Astrocyte of the cerebellum (primary cell): ENCODE measurements around the gene NOVA2.

Experiments used
- DNase-seq: peaks from one replicate; pipeline ENCODE4 v3.0.0-alpha.2; 2011; ENCODE audit warnings: low read depth
- H3K4me3 ChIP-seq: 2 replicates; pipeline ENCODE4 v1.5.1; 2011; ENCODE audit warnings: mild to moderate bottlenecking, low read depth, low read length, moderate library complexity
- CTCF ChIP-seq: IDR thresholded peaks from 2 replicates; pipeline ENCODE4 v1.5.1; 2012; ENCODE audit warnings: low read length, low read depth, moderate library complexity, mild to moderate bottlenecking; ENCODE audit errors: missing control alignments
- in situ Hi-C: cut with HindIII; loops from 2 replicates; pipeline ENCODE4 v1.10.0; 2017; ENCODE audit warnings: low sequenced_read_pairs

The NOVA2 gene

DNA sequence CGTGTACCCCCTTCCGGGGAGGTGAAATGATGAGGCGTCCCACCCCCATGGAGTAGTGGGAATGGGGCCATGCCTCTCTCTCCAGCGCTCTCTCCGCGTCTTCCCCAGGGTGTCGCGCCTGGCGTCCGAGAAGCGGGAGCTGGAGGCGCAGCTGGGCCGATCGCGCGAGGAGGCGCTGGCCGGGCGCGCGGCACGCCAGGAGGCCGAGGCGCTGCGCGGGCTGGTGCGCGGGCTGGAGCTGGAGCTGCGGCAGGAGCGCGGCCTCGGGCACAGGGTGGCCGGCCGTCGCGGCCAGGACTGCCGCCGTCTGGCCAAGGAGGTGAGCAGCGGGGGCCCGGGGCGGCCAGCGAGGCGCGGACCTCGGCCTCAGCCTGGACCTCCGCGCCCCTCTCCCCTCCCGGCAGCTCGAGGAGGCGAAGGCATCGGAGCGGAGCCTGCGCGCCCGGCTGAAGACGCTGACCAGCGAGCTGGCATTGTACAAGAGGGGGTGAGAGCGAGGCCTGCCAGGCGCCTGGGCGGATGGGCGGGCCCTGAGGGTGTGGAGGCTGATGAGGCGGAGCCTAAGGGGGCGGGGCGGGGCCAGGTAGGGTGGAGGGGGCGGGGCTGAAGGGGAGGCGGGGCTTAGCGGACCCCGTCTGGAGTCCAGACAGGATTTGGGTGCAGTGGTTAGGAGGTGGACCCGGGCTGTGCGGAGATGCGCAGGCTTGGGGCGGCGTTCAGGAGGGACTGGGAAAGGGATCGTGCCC lies 41.4 kb upstream of the NOVA2 start:
- no peak for TF ChIP-seq CTCF
- H3K4me3 ChIP-seq, result peak overlapping the region; percentile 15
- in situ Hi-C loops, result no loop called here
- DNase-seq, result no peak

- no peak for TF ChIP-seq CTCF
- H3K4me3 ChIP-seq, result no peak overlapping the region
- in situ Hi-C loops, result no loop called here
- no peak for DNase-seq
Observed at GRCh38 chr19:46014534-46014933, 40.9 kb upstream of the NOVA2 start.

GRCh38 chr19:46009530-46010510 lies 36.2 kb upstream of the NOVA2 start:
- no peak overlapping the region for H3K4me3 ChIP-seq
- TF ChIP-seq CTCF, result peak; percentile 83
- in situ Hi-C loops, result loop anchor here (10.0 kb wide), 1 partner anchor 85 kb away; no protein-coding TSS in a partner anchor
- peak; percentile 41 for DNase-seq

DNA sequence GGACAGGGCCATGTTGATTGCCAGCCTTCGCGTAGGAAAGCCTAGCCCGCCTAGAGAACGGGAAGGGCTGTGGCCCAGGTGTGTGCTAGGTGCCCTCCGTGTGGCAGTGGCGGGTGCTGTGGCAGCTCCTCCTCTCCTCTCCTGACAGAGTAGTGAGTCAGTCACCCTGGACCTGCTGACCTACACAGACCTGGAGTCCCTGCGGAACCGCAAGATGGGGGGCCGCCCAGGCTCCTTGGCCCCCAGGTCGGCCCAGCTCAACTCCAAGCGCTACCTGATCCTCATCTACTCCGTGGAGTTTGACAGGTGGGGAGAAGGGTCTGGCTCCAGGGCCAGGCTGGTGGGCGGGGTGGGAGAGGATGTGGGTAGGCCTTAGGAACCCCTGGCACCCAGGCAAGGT lies 32.7 kb upstream of the NOVA2 start:
- no peak overlapping the region for H3K4me3 ChIP-seq
- no peak for TF ChIP-seq CTCF
- in situ Hi-C loops, result loop anchor here (10.0 kb wide), 1 partner anchor 82 kb away; no protein-coding TSS in a partner anchor
- no peak for DNase-seq

- TF ChIP-seq CTCF, result no peak
- DNase-seq, result no peak
- H3K4me3 ChIP-seq, result no peak overlapping the region
- in situ Hi-C loops, result loop anchor here (10.0 kb wide), 1 partner anchor 78 kb away; no protein-coding TSS in a partner anchor
Observed at GRCh38 chr19:46002678-46003275, 29.1 kb upstream of the NOVA2 start.

DNA sequence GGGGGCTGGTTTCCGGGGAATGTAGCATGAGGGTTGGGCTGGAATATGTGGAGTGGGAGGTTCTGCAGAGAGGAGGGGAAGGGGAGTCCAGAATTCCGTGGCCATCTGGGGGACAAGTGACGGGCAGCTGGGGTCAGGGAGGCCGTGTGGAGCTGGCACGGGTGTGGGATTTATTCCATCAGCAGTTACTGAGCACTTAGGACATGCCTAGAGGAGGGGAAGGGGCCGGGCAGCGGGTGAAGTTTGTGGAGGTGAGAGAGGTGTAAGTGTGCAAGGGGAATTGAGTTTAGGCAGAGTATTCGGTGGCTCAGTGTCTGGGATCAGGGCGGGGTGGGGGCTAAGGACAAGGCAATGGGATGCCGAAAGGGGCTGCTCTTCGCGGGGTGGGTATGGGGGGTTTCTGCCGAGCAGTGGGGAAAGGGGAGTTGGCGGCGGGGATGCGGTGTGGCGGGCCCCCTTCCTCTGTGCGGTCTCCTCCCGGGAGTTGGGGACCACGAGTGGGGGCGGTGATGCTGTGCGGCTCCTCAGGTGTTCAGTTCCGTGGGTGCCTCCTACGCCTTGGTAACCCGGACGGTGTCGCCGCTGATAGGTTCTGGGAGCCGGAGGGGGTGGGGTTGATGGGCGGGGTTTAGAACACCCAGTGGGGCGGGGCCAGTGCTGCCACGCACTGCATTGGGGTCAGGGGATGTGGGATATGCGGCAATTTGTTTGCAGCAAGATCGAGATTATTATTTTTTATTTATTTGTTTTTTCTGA lies 27.0 kb upstream of the NOVA2 start:
- H3K4me3 ChIP-seq, result peak overlapping the region; percentile 28
- DNase-seq, result no peak
- TF ChIP-seq CTCF, result no peak
- in situ Hi-C loops, result loop anchor here (10.0 kb wide), 1 partner anchor 76 kb away; no protein-coding TSS in a partner anchor
